OCI-LY1 (cell line): ENCODE data around the gene TTC33.
A peak's percentile ranks its signal among the peaks of the same experiment; 100 is the strongest.

ENCODE experiments used
- H2AFZ ChIP-seq: fragments of 200-600 bp; sonication (generic), shearing (Covaris generic); 2 replicates; pipeline ENCODE4 v1.6.0; 2014; ENCODE audit warnings: antibody characterized with exemption, mild to moderate bottlenecking, low read length
- H3F3A ChIP-seq: fragments of 200-600 bp; sonication (generic), shearing (Covaris generic); 2 replicates; pipeline ENCODE4 v1.6.0; 2014; ENCODE audit warnings: mild to moderate bottlenecking, antibody characterized with exemption, low read length, moderate library complexity; ENCODE audit not compliant: insufficient read depth
- H3K27ac ChIP-seq: fragments of 200-600 bp; sonication (generic); 2 replicates; pipeline ENCODE4 v1.5.1; 2014; ENCODE audit warnings: low read length, mixed run types, mild to moderate bottlenecking, low read depth; ENCODE audit not compliant: poor library complexity, severe bottlenecking
- H3K27me3 ChIP-seq: fragments of 200-600 bp; sonication (generic); 2 replicates; pipeline ENCODE4 v1.6.0; 2014; ENCODE audit warnings: antibody characterized with exemption, mild to moderate bottlenecking, low read length, moderate library complexity; ENCODE audit not compliant: insufficient read depth
- H3K36me3 ChIP-seq: fragments of 200-600 bp; sonication (generic); 2 replicates; pipeline ENCODE4 v1.6.1; 2014; ENCODE audit warnings: mild to moderate bottlenecking, antibody characterized with exemption, low read length, moderate library complexity, mixed read lengths; ENCODE audit not compliant: insufficient read depth
- H3K4me1 ChIP-seq: fragments of 200-600 bp; sonication (generic); 2 replicates; pipeline ENCODE4 v1.5.1; 2014; ENCODE audit warnings: mild to moderate bottlenecking, low read length, moderate library complexity; ENCODE audit not compliant: insufficient read depth, severe bottlenecking
- H3K4me2 ChIP-seq: fragments of 200-600 bp; sonication (generic), shearing (Covaris generic); 2 replicates; pipeline ENCODE4 v1.6.1; 2014; ENCODE audit warnings: low read length
- H3K4me3 ChIP-seq: fragments of 200-600 bp; sonication (generic); 2 replicates; pipeline ENCODE4 v1.5.1; 2014; ENCODE audit warnings: low read length, low read depth, mild to moderate bottlenecking, mixed read lengths; ENCODE audit not compliant: poor library complexity, severe bottlenecking
- H3K79me2 ChIP-seq: fragments of 200-600 bp; shearing (Covaris generic); 2 replicates; pipeline ENCODE4 v1.6.1; 2016; ENCODE audit warnings: mixed run types, low read length, mixed read lengths; ENCODE audit not compliant: insufficient read depth
- H3K9ac ChIP-seq: fragments of 200-600 bp; sonication (generic), shearing (Covaris generic); 2 replicates; pipeline ENCODE4 v1.6.1; 2014; ENCODE audit warnings: mild to moderate bottlenecking, low read length, mixed read lengths
- H3K9me2 ChIP-seq: fragments of 200-600 bp; sonication (generic), shearing (Covaris generic); 2 replicates; pipeline ENCODE4 v1.6.1; 2014; ENCODE audit warnings: low read depth, mild to moderate bottlenecking, low read length, mixed read lengths
- H3K9me3 ChIP-seq: fragments of 200-600 bp; shearing (Covaris generic); 2 replicates; pipeline ENCODE4 v1.6.1; 2014; ENCODE audit warnings: low read length, mixed read lengths
- H4K20me1 ChIP-seq: fragments of 200-600 bp; sonication (generic), shearing (Covaris generic); 2 replicates; pipeline ENCODE4 v1.6.0; 2016; ENCODE audit warnings: mild to moderate bottlenecking, low read length; ENCODE audit not compliant: insufficient read depth
- CTCF ChIP-seq: fragments of 200-600 bp; sonication (generic), shearing (Covaris generic); IDR thresholded peaks from 2 replicates; pipeline ENCODE4 v1.5.1; 2017; ENCODE audit warnings: mild to moderate bottlenecking, antibody characterized with exemption, low read length, moderate library complexity, mixed read lengths
- EZH2 ChIP-seq: fragments of 200-600 bp; sonication (generic), shearing (Covaris generic); IDR thresholded peaks from 2 replicates; pipeline ENCODE4 v1.8.0; 2017; ENCODE audit warnings: borderline replicate concordance, mixed run types, mild to moderate bottlenecking, antibody characterized with exemption, low read length, moderate library complexity, mixed read lengths

Gene TTC33

GRCh38 chr5:40755407-40756365 is at the start of gene TTC33:
TTC33 (minus strand) TSS chr5:40755961; CDS start chr5:40747018, 8,943 bp downstream.
- Histone ChIP-seq H3K9me2 (no peaks in the 10 kb centered on the region), H3K4me3 (peak within 1 kb of the TSS; percentile 96), H4K20me1 (no peaks in the 10 kb centered on the region), H3K9ac (peak within 1 kb of the TSS; percentile 91), H3F3A (no peaks in the 10 kb centered on the region), H3K4me2 (peak within 1 kb of the TSS; percentile 73), H3K27me3 (no peaks in the 10 kb centered on the region), H3K9me3 (no peaks in the 10 kb centered on the region), H3K27ac (peak within 1 kb of the TSS; percentile 66), H3K36me3 (0 out of 2 replicates have a peak, but pooled peaks cover 5% of the 10 kb centered on the region), H3K4me1 (peaks cover 15% of the 10 kb centered on the region), H2AFZ (peak within 1 kb of the TSS; percentile 19; the same call in 1 of the 2 replicates), H3K79me2 (peaks cover 17% of the 10 kb centered on the region; the same call in 1 of the 2 replicates)
- TF ChIP-seq CTCF (peak; percentile 80), EZH2 (no peak)

DNA sequence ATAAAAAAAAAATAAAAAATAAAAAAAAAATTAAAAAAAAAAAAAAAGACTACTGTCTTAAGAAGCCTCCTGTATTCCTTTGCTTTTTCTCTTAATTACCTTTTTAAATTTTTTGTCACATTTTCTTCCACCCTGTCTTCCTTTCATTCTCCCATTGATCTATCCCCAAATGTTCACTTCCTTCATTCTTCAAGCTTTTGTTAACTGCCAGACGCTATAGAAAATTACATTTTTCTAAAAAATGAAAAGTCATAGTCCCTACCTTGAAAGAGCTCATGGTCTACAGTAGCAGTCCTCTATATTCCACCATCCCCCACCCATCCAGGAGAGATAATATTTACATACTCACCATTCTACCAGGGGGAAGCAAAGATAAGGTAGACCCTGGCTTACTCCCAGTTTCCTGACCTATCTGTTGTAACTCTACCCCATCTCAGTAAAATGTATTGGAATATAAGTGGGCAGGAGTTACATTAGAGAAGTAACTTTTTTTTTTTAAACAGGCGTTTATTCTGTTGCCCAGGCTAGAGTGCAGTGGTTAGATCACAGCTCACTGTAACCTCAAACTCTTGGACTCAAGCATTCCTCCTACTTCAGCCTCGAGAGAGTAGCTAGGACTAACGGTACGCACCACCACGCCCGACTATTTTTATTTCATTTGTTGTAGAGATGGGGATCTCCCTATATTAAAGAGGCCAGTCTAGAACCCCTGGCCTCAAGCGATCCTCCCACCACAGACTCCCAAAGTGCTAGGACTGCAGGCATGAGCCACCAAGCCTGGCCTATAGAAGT is 46.2 kb upstream of the TTC33 start:
- no peak for TF ChIP-seq CTCF
- TF ChIP-seq EZH2: no peak
- Histone ChIP-seq H3K27me3 (no peaks in the 10 kb centered on the region; the same call in 1 of the 2 replicates), H4K20me1 (no peaks in the 10 kb centered on the region), H2AFZ (no peak overlapping the region), H3K4me1 (peaks cover 15% of the 10 kb centered on the region), H3K36me3 (no peaks in the 10 kb centered on the region), H3K27ac (no peak overlapping the region), H3K9me3 (no peaks in the 10 kb centered on the region), H3F3A (0 out of 2 replicates have a peak, but pooled peaks cover 4% of the 10 kb centered on the region), H3K4me2 (no peak overlapping the region), H3K79me2 (peaks cover 5% of the 10 kb centered on the region), H3K4me3 (no peak overlapping the region), H3K9me2 (no peaks in the 10 kb centered on the region), H3K9ac (no peak overlapping the region)

- TF ChIP-seq CTCF (no peak), EZH2 (no peak)
- Histone ChIP-seq H3K9me2 (no peaks in the 10 kb centered on the region), H2AFZ (no peak overlapping the region), H3K4me3 (peak overlapping the region; percentile 99), H3F3A (0 out of 2 replicates have a peak, but pooled peaks cover 4% of the 10 kb centered on the region), H3K27ac (no peak overlapping the region), H4K20me1 (no peaks in the 10 kb centered on the region), H3K79me2 (peaks cover 29% of the 10 kb centered on the region), H3K9me3 (no peaks in the 10 kb centered on the region), H3K4me1 (peaks cover 29% of the 10 kb centered on the region), H3K36me3 (peaks cover 8% of the 10 kb centered on the region), H3K4me2 (peak overlapping the region; percentile 99), H3K9ac (0 out of 2 replicates have a peak overlapping the region, but pooled peaks have one; percentile 21), H3K27me3 (no peaks in the 10 kb centered on the region; the same call in 1 of the 2 replicates)
Measured at GRCh38 chr5:40799258-40799657, 43.5 kb upstream of the TTC33 start.
